ENCODE results near the gene LRRK1.

LRRK1 gene

GRCh38 chr15:100909565-100909964 is 9.6 kb upstream of the LRRK1 start:
- DNase-seq = no peak

- DNase-seq = no peak
Measured at GRCh38 chr15:100909989-100910955, 8.9 kb upstream of the LRRK1 start.

- no peak for DNase-seq
Measured at GRCh38 chr15:100911086-100911485, 8.1 kb upstream of the LRRK1 start.

- no peak for DNase-seq
Measured at GRCh38 chr15:100913961-100914360, 5.2 kb upstream of the LRRK1 start.

- no peak for DNase-seq
Measured at GRCh38 chr15:100914876-100915275, 4.3 kb upstream of the LRRK1 start.

GRCh38 chr15:100918034-100918689 is 995 bp upstream of the LRRK1 start:
- peak in 30 of 56 donors; percentile 9 to 66 (median 33) for DNase-seq

GRCh38 chr15:100919481-100920405 is 586 bp downstream of the LRRK1 start:
- peak in 1 of 56 donors; percentile 18 for DNase-seq

- no peak for DNase-seq
Measured at GRCh38 chr15:100920516-100921135, 1.5 kb downstream of the LRRK1 start.

GRCh38 chr15:100922192-100923040 is 3.3 kb downstream of the LRRK1 start:
- peak in 4 of 56 donors; percentile 19 to 36 (median 33) for DNase-seq

- no peak for DNase-seq
Measured at GRCh38 chr15:100923076-100923475, 3.9 kb downstream of the LRRK1 start.

GRCh38 chr15:100923902-100924301 is 4.7 kb downstream of the LRRK1 start:
- DNase-seq = no peak

GRCh38 chr15:100924436-100924835 is 5.3 kb downstream of the LRRK1 start:
- no peak for DNase-seq

- no peak for DNase-seq
Measured at GRCh38 chr15:100925480-100925879, 6.3 kb downstream of the LRRK1 start.

- DNase-seq = no peak
Measured at GRCh38 chr15:100926258-100926657, 7.1 kb downstream of the LRRK1 start.

- DNase-seq = no peak
Measured at GRCh38 chr15:100926971-100927756, 8.0 kb downstream of the LRRK1 start.

GRCh38 chr15:100928632-100929280 is 9.6 kb downstream of the LRRK1 start:
- DNase-seq = no peak

- no peak for DNase-seq
Measured at GRCh38 chr15:100929641-100930042, 10.5 kb downstream of the LRRK1 start.

GRCh38 chr15:100930306-100930848 is 11.2 kb downstream of the LRRK1 start:
- no peak for DNase-seq

Measured in amygdala (tissue), 56 donors.